Large intestine (tissue), 3 donors: ENCODE measurements around the gene PSMB5. TPM values are rescaled to one million over a fixed set of nuclear protein-coding genes. Genes with fewer than 3 reads are reported as not detected.

ENCODE experiments used
- DNase-seq, 2 donors: peaks; one replicate each; pipeline versions ENCODE4 v3.0.0 to v3.0.0-alpha.2; 2013
- H3K27ac ChIP-seq: one replicate; pipeline ENCODE4 v1.5.1; 2013; ENCODE audit warnings: low read length
- H3K27me3 ChIP-seq: 2 replicates; pipeline ENCODE4 v1.6.1; 2013; ENCODE audit warnings: low read length; ENCODE audit not compliant: control insufficient read depth, insufficient read depth
- H3K36me3 ChIP-seq: 2 replicates; pipeline ENCODE4 v1.6.1; 2013; ENCODE audit warnings: low read length; ENCODE audit not compliant: control insufficient read depth, insufficient read depth
- H3K4me1 ChIP-seq: one replicate; pipeline ENCODE4 v1.6.1; 2013; ENCODE audit warnings: low read length; ENCODE audit not compliant: control insufficient read depth, insufficient read depth
- H3K4me3 ChIP-seq: one replicate; pipeline ENCODE4 v1.5.1; 2013; ENCODE audit warnings: low read length
- H3K9me3 ChIP-seq: one replicate; pipeline ENCODE4 v1.6.1; 2013; ENCODE audit warnings: mild to moderate bottlenecking, low read depth, low read length, moderate library complexity; ENCODE audit not compliant: control insufficient read depth
- WGBS: methylation state at CpG from one replicate; pipeline ENCODE4 v1.1.5; 2013; ENCODE audit warnings: low lambda C conversion rate; ENCODE audit not compliant: insufficient coverage; 5-methylcytosine and 5-hydroxymethylcytosine counted together
- polyA plus RNA-seq: library from polyadenylated mRNA; unstranded; fragments of 120-200 nt; gene quantifications from one replicate; pipeline ENCODE4 v1.2.1, GENCODE V29; 2013

PSMB5 gene
- polyA plus RNA-seq, 1 donor, result 112 TPM

DNA sequence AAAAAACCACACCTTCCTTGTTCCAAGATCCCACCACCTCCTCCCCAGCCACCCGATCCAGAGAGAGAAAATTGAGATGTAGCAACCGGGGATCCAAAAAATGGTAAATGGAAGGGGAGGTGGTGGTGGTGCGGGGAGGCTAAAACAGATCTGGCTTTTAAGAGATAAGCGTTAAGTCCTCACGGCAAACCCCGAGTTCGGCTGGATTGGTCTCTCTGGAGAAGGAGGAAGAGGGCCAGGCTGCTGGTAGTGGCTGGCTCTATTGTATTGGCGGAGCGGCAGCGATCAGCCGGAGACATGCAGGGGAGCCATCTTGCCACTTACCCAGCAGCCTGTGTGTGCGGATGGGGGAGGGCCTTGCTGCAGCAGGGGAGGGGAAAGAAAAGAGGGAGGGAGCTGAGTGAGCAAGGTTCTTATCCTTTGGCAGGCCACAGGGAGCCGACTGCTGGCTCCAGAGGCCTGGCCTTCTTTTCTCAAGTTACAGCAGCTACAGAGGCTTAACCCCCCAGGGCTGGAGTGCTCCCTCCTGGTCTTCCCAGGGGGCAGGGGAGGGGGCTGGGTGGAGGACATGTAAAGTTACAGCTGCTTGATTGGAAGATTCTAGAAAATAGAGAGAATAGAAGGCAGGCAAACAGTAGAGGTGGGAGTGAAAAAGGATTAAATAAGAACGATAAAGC, 36.7 kb upstream of the PSMB5 start:
- Histone ChIP-seq H3K27ac (peak overlapping the region; percentile 84), H3K36me3 (peaks cover 71% of the 10 kb centered on the region), H3K27me3 (no peaks in the 10 kb centered on the region), H3K4me1 (peaks cover 39% of the 10 kb centered on the region), H3K9me3 (no peaks in the 10 kb centered on the region), H3K4me3 (peak overlapping the region; percentile 81)
- DNase-seq, result peak; percentile 91 to 92
- 22% methylated on average over 1 of the region's 14 CpGs for WGBS

DNA sequence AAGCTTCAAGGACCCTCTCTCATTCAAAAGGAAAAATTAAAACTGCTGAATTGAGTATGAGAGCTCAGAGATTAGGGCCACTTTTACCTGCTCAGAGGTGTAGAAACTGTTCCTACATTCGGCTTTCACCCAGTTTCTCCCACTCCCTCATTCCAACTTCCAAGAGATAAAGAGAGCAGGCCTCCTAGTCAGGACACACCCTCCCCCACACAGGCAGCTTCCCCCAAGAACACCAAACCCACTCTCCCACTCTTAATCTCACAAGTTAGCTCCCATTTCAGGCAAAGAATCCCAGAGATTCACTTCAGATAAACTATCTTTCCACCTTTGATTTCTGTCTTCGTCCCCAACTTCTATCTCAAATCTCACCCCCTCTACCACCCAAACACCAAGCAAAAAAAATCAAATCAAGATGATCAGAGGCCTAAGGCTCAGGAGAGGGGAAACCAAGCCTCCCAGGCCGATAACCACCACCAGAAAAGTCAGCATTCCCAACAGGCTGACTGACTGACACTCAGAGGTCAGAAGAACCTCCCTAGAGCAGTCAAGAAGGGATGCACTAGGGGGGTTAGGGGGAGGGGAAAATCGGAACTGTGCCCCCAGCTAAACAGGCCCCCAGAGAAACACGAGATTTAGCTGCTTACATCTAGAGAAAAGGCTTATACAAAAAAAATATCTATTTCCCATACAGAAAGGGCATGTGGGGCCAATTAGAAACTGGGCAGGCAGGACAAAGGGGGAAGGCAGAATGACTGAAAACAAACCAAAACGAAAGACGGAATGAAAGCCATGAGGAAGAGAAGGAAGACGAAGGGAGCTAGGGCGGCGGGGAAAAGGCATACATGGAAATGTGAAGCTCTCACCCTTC, 35.8 kb upstream of the PSMB5 start:
- peaks cover 33% of the 10 kb centered on the region for H3K4me1 ChIP-seq
- H3K27ac ChIP-seq, result peak overlapping the region; percentile 84
- no peaks in the 10 kb centered on the region for H3K9me3 ChIP-seq
- WGBS, result 0% methylated on average over 1 of the region's 10 CpGs
- no peak for DNase-seq
- peak overlapping the region; percentile 81 for H3K4me3 ChIP-seq
- H3K27me3 ChIP-seq, result no peaks in the 10 kb centered on the region
- peaks cover 71% of the 10 kb centered on the region for H3K36me3 ChIP-seq

DNA sequence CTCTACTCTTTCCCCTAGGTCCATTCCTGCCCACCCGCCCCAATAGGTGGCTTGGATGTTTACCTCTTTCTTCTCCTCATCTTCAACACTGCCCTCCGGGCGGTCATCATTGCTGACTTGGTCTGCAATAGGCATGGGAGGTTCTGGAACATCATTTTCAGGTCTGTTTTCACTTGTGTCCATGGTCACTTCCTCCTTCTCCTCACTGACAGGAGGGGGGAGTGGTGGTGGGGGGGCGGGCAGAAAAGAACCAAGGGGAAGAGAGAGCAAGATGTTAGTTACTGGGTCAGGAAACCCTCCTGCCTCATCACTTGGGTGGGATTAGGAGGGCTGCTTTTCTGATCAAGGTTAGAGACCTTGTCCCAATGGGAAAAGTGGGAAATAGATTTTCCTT, 34.7 kb upstream of the PSMB5 start:
- no peak overlapping the region for H3K27ac ChIP-seq
- DNase-seq, result no peak
- H3K27me3 ChIP-seq, result no peaks in the 10 kb centered on the region
- no peaks in the 10 kb centered on the region for H3K9me3 ChIP-seq
- H3K4me3 ChIP-seq, result no peak overlapping the region
- H3K4me1 ChIP-seq, result peaks cover 30% of the 10 kb centered on the region
- WGBS, result 100% methylated on average over 1 of the region's 4 CpGs
- H3K36me3 ChIP-seq, result peaks cover 71% of the 10 kb centered on the region

- no CpG with 5 or more reads among the region's 8 CpGs for WGBS
- Histone ChIP-seq H3K4me1 (peaks cover 30% of the 10 kb centered on the region), H3K27me3 (no peaks in the 10 kb centered on the region), H3K4me3 (no peak overlapping the region), H3K36me3 (peaks cover 71% of the 10 kb centered on the region), H3K27ac (no peak overlapping the region), H3K9me3 (no peaks in the 10 kb centered on the region)
- peak; percentile 86 for DNase-seq
Observed at GRCh38 chr14:23068789-23069412, 34.2 kb upstream of the PSMB5 start.

DNA sequence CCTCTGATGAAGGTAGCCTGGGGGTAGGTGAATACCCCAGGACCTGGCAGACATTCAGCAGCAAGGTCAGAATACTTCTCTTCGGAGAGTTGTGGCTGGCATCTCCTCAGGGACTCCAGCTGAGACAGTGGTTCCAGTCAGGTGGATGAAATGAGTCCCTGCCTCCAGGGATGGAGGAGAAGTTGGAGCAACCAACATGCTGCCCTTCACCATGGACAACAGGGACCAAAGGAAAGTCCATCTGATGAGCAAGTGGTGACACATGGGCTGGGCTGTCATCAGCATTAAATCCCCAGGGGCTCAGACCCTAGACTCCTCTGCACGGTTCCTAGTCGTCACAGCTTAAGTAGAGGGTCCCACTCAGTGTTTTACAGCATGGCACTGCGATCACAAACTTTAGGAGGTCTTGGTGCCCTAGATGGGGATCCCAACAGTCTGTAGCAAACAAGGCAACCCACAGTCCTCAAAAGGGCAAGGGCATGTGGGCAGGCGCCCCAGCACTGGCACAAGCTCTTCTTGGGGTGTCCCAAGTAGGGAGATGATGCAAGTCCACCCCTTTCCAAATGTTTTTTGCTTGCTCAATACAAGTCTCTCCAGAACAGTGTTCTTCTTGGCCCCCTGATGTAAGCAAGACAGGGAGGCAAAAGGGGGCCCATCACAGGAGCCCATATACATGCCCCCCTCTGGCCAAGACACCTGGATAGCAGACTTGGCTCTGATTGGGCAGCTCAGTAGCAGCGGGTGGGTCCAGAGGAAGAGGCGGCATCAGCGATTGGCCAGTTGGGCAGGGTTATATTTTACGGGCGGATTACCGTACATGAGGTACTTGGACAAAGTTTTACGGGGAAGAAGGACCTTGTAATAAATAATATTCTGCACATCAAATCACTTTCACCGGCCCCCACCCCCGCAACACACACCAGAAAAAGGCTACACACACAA, 33.4 kb upstream of the PSMB5 start:
- no peaks in the 10 kb centered on the region for H3K9me3 ChIP-seq
- no CpG with 5 or more reads among the region's 14 CpGs for WGBS
- no peak for DNase-seq
- peaks cover 29% of the 10 kb centered on the region for H3K4me1 ChIP-seq
- no peaks in the 10 kb centered on the region for H3K27me3 ChIP-seq
- peaks cover 72% of the 10 kb centered on the region for H3K36me3 ChIP-seq
- no peak overlapping the region for H3K27ac ChIP-seq
- H3K4me3 ChIP-seq, result no peak overlapping the region

GRCh38 chr14:23066855-23067744, 32.4 kb upstream of the PSMB5 start:
- WGBS, result 94% methylated on average over 6 of the region's 23 CpGs
- H3K27me3 ChIP-seq, result no peaks in the 10 kb centered on the region
- H3K4me3 ChIP-seq, result no peak overlapping the region
- no peak overlapping the region for H3K27ac ChIP-seq
- H3K36me3 ChIP-seq, result peaks cover 72% of the 10 kb centered on the region
- no peaks in the 10 kb centered on the region for H3K9me3 ChIP-seq
- DNase-seq, result no peak
- peaks cover 19% of the 10 kb centered on the region for H3K4me1 ChIP-seq

- Histone ChIP-seq H3K9me3 (no peaks in the 10 kb centered on the region), H3K36me3 (peaks cover 75% of the 10 kb centered on the region), H3K4me1 (peaks cover 12% of the 10 kb centered on the region), H3K27ac (no peak overlapping the region), H3K4me3 (no peak overlapping the region), H3K27me3 (no peaks in the 10 kb centered on the region)
- WGBS, result no CpG with 5 or more reads among the region's 3 CpGs
- no peak for DNase-seq
Observed at GRCh38 chr14:23066368-23066767, 31.7 kb upstream of the PSMB5 start.

GRCh38 chr14:23063601-23064000, 28.9 kb upstream of the PSMB5 start:
- peaks cover 92% of the 10 kb centered on the region for H3K36me3 ChIP-seq
- DNase-seq, result no peak
- H3K27ac ChIP-seq, result no peak overlapping the region
- 100% methylated on average over 3 of the region's 5 CpGs for WGBS
- H3K27me3 ChIP-seq, result no peaks in the 10 kb centered on the region
- H3K4me1 ChIP-seq, result no peaks in the 10 kb centered on the region
- no peaks in the 10 kb centered on the region for H3K9me3 ChIP-seq
- no peak overlapping the region for H3K4me3 ChIP-seq

DNA sequence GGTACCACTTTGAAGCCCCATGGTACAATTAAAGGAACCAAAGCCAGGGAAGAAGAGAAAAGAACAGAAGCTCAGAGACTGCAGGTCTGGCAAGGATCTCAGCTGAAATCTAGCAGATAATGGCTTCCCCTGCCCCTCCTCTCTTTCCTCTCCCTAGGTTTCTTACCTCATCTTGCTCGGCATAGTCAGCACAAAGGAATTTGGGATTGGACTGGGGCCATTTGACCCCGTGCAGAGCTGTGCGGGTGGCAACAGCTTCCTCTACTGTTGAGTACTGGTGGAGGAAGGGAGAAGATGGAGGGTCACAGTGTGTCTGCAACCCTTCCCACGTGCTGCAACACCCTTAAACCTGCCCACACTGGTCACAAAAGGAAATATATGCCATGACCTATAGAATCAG, 27.3 kb upstream of the PSMB5 start:
- no peak overlapping the region for H3K4me3 ChIP-seq
- H3K4me1 ChIP-seq, result peaks cover 2% of the 10 kb centered on the region
- H3K36me3 ChIP-seq, result peaks cover 78% of the 10 kb centered on the region
- WGBS, result no CpG with 5 or more reads among the region's 4 CpGs
- DNase-seq, result no peak
- no peaks in the 10 kb centered on the region for H3K9me3 ChIP-seq
- H3K27me3 ChIP-seq, result no peaks in the 10 kb centered on the region
- no peak overlapping the region for H3K27ac ChIP-seq
